T1000 (cell line): Measurements from ENCODE around the gene DEDD2.

ENCODE experiments used
- DNase-seq: peaks from one replicate; lab custom pipeline; 2025; ENCODE audit warnings: mixed read lengths; lab: John Stamatoyannopoulos, UW

The DEDD2 gene

DNA sequence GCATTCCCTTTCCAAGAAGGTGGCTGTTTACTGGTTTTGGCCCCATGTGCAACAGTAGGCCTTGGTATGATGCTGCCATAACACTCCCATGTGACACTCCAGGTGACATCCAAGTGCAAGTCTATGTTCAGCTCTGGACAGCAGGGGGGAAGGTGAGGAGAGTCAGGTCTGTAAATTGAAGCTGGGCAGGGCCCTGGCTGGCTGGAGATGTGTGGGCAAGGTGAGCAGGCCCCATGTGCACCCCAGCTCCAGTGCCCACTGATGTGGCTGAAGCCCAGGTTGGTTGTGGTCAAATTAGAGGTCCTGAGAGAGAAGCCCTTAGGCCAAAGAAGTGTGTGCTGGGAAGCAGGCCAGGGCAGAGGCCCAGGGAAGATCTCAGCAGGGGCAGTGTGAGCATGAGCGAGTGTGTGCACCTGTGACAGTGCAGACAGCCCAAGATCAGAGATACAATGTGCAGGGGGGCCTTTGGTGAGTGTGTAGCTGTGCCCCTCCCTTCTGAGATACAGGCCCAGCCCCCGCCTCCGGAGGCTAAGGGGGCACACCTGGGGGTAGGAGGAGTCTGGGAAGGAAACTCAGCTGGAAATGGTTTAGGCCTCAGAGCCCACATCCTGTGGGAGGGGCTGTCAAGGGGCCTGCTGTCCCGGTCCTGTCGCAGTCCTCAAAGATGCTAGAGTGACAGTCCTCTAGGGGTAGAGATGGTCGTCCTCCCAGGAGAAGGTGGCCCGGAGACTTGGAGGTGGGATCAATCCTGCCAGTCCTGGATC lies 18.6 kb downstream of the DEDD2 start:
- no peak for DNase-seq

GRCh38 chr19:42197375-42197817 lies 20.1 kb downstream of the DEDD2 start:
- no peak for DNase-seq

DNA sequence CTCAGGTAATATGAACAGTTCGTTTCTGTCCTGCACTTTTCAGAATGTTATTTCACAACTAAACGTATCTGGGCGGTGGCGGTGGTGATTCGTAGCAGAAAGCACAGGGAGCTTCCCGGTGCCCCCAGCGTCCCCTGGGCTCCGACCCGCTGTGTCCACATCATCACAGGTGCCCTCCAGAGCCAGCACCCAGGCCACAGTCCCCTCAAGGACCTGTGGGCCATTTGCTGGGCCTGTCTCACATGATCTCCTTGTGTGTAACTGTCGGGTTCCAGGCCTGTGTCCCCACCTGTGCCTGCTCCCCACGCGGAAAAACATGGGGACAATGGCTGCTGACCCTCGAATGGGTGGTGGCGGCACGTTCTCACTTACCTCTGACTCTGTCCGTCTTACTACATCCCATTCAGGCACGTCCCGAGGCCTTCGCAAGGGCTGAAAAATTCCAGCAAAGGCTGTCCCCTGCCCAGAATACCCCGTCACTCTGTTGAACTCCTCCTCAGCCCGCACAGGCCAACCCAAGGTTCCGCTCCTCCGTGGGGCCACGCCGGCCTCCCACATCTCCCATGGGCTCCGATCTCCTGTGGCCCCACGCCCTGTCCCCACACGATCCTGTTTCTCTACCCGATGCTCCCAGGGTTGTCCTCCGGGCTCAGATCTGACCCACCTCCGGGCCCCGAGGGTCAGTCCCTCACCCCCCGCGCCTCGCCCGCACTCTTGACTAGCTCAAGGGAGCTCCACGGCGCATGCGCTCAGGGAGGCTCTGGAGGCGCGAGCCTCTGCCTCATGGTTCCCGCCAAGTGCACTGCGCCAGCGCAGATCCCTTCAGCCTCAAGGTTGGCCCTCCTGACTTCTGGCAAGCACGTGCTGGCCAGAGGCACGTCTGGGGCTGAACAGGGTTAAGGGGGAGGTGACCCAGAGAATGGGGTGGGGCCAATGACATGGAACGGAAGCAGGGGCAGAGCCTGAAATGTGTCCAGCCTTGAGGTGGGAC lies 21.2 kb downstream of the DEDD2 start:
- DNase-seq: no peak

- DNase-seq: no peak
These were observed 23.8 kb downstream of the DEDD2 start for GRCh38 chr19:42193706-42194105.

DNA sequence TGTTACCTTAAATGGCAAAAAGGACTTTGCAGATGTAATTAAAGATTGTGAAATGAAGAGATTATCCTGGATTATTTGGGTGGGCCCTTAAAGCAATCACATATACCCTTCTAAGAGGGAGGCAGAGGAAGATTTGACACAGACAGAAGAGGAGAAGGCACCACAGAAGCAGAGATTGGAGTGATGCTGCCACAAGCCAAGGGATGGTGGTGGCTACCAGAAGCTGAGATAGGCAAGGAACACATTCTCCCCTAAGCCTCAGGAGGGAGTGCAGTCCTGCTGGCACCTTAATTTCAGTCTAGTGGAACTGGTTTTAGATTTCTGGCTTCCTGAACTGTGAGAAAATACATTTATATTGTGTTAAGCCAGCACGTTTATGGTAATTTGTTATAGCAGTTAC lies 24.2 kb downstream of the DEDD2 start:
- no peak for DNase-seq

GRCh38 chr19:42191855-42192254 lies 25.6 kb downstream of the DEDD2 start:
- no peak for DNase-seq

GRCh38 chr19:42191330-42191729 lies 26.1 kb downstream of the DEDD2 start:
- no peak for DNase-seq

DNA sequence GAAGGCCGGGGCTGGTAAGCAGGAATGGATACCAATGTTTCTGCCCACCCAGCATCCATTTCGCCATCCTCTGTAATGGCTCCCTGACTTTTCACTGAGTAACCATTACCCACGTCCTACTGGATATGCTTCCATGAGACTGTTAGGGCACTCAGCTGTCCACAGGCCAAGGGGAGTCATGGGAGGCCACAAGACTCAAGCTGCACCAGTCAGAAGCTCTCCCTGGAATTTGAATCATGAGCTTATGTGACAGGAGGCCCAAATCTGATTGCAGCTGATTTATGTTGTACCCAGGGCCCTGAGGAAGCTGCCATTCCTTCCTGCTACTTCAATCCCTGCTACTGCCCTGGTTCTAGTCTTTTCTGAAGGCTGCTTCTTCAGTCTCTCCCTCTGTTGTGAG lies 28.3 kb downstream of the DEDD2 start:
- DNase-seq: no peak

DNA sequence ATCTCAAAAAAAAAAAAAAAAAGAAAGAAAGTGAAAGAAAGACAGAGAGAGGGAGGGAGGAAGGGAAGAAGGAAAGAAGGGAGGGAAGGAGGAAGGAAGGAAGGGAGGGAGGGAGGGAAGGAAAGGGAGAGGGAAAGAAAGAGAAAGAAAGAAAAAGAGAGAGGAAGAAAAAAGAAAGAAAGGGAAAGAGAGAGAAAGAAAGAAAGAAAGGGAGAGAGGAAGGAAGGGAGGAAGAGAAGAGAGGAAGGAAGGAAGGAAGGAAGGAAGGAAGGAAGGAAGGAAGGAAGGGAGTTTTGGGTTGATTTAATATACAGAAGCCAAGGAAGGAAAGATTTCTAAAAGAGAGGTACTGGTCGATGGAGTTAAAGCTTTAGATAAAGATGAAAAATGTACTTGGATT lies 28.8 kb downstream of the DEDD2 start:
- no peak for DNase-seq

DNA sequence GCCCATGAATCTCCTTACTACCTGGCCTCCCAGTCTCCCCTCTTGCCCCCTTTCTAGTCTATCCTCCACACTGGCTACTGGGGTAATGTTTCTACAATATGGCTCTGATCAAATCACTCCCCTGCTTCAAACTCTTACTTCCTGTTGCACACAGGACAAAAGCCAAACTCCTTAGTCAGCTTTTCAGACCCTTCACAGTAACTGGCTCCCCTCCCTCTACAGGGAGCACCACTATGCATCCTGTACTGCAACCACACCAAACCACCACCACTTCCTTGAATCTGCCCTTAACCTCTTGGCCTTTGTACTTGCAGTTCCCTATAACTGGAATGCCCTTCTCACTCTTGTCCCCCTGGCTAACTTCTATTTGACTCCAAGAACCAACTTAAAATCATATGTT lies 32.2 kb downstream of the DEDD2 start:
- DNase-seq: no peak

DNA sequence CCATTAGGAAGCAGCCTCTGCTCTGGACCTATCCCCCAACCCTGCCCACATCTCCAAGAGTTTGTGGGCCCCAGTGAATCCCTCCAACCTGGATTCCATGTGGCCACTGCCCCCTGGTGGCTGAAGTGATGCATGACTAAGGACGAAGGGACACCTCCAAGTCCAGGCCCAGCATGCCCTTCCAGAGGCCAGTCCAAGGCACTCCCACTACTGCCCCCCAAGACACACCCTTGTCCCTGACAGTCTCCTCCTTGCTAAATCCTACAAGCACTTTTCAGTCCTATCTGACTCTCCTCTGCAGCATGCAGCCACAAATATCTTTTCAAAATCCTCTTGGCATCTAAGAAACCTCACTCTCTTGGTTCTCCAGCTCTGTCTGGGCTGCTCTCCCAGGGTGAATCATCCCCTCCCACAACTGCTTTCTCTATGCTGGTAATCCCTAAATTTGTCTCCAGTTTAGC lies 33.0 kb downstream of the DEDD2 start:
- DNase-seq: peak; percentile 54

- DNase-seq: no peak
These were observed 38.4 kb downstream of the DEDD2 start for GRCh38 chr19:42178791-42179674.

GRCh38 chr19:42177686-42178019 lies 39.8 kb downstream of the DEDD2 start:
- DNase-seq: no peak

DNA sequence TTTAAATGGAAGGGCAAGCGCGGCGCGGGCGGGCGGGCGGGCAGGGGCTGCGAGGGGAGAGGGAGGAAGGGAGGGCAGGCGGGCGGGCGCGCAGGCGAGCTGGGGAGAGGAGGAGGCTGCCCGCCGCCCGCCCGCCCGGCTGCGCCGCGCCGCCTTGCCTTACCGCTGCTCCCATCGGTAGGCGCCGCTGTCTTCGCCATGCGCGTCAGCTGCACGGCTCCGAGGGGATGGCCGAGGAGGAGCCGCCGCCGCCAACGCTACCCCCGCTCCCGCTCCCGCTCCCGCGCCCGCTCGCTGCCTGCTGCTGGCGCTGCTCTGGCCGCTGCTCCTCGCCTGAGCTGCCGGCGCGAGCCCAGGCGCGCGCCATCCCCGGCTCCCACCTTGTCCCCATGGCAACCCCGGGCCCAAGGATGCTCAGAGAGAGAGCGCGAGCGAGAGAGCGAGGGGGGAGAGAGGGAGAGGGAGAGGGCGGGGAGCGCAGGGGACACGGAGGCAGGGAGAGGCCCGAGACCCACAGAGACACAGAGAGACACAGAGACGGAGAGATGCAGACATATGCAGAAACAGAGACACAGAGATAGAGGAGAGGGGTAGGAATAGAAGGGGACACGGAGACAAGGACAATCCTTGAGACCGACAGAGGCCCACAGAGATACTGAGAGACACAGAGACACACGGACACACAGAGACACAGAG lies 40.3 kb downstream of the DEDD2 start:
- DNase-seq: peak; percentile 63

DNA sequence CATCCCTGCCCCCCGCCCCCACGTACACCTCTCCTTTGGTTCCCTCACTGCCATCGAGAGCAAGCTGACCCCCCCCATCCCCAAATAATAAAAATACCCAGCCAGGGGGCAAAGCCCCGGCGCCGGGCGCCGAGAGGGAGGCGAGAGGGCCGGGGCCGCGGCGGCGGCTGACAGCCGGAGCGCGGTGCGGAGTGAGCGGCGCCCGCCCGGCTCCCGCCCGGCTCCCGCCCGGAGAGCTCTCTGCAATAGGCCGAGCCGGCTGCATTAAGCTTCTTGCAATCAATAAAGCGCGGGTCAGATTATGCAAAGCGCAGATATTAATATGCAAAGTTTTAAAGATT lies 40.9 kb downstream of the DEDD2 start:
- peak; percentile 51 for DNase-seq

- no peak for DNase-seq
These were observed 41.4 kb downstream of the DEDD2 start for GRCh38 chr19:42175952-42176648.

DNA sequence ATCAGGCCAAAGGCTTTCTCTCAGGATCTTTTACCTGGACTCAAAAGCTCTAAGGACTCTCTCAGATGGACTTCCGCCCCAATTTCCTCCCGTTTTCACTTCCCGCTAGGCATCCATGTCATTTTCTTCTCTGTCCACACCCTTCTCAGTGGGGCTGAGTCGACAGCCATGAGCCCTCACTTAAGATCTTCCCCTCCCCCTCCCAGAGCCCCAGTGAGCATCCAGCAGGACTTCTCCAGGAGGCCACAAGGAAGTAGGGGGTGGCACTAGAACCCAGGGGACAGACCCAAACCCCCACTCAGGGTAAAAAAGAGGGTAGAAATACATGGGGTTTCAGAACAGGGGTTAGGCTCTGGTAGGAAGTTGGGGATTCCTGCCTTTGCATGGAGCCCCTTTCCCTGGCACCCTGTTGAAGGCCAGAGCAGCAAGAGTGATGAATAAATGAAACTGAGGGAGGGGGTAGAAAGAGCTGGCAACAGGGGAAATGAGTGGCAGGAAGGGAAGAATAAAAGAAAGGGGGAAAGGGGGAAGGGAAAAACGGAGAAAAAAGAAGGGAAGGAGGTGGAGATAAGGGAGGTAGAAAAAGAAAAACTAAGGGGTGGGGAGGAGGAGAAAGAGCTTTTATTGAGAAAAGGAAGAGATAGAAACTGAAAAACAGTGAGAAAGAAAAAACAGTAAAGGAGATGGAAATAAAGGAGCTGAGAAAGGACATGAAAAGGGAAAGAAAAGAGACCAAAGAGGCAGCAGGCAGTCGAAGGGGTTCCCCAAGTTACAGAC lies 42.3 kb downstream of the DEDD2 start:
- DNase-seq: no peak

- DNase-seq: no peak
These were observed 43.3 kb downstream of the DEDD2 start for GRCh38 chr19:42174188-42174587.

GRCh38 chr19:42173695-42174094 lies 43.8 kb downstream of the DEDD2 start:
- no peak for DNase-seq

- DNase-seq: no peak
These were observed 45.2 kb downstream of the DEDD2 start for GRCh38 chr19:42172261-42172660.
